H7 (cell line): Measurements from ENCODE around the gene NRM. TPM values are rescaled to one million over a fixed set of nuclear protein-coding genes. Genes with fewer than 3 reads are reported as not detected.

Source experiments
- DNase-seq: peaks from one replicate; pipeline ENCODE4 v3.0.0; 2012
- H3K27me3 ChIP-seq: 2 replicates; pipeline ENCODE4 v1.6.0; 2011; ENCODE audit warnings: mild to moderate bottlenecking, low read length; ENCODE audit not compliant: control insufficient read depth, insufficient read depth
- H3K36me3 ChIP-seq: replicated peaks from 2 replicates; pipeline ENCODE4 v1.5.1; 2011; ENCODE audit warnings: low read length; ENCODE audit not compliant: control insufficient read depth, insufficient read depth
- H3K4me3 ChIP-seq: 2 replicates; pipeline ENCODE4 v1.5.1; 2011; ENCODE audit warnings: low read depth, mild to moderate bottlenecking, control low read depth, low read length, moderate library complexity; ENCODE audit not compliant: insufficient read depth
- total RNA-seq: library from RNA; depleted of rRNA; stranded (reverse); fragments of >200 nt; shearing (Covaris generic); gene quantifications from 2 replicates; pipeline ENCODE4 v1.2.3, GENCODE V29; 2014; rRNA removed

The NRM gene
- total RNA-seq, 1 experiment from 2014 or later, result 23.8 TPM

- no peak overlapping the region for H3K4me3 ChIP-seq
- peaks cover 7% of the 10 kb centered on the region for H3K36me3 ChIP-seq
- H3K27me3 ChIP-seq, result no peaks in the 10 kb centered on the region
- DNase-seq, result no peak
Measured at GRCh38 chr6:30645989-30646388, 44.8 kb downstream of the NRM start.

DNA sequence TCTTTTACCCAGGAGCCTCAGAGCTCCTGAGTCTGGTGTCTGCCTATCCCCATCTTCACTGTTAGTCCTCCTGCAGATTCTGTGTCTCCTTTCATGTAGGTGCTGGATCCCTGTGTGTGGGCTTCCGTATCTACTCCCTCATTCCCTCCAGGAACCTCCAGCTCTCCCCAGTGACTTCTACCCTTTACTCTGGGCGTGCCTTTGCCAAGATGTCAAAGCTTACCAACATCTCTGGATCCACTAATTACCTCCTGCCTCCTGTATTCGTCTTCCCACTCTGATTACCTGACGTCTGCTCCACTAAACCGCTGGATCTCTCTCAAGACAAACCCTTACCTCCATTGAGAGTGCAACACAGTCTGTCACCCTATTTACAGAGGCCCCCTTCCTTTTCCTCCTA is 46.0 kb downstream of the NRM start:
- no peaks in the 10 kb centered on the region for H3K27me3 ChIP-seq
- peaks cover 7% of the 10 kb centered on the region for H3K36me3 ChIP-seq
- H3K4me3 ChIP-seq, result no peak overlapping the region
- no peak for DNase-seq

- no peak overlapping the region for H3K4me3 ChIP-seq
- H3K27me3 ChIP-seq, result no peaks in the 10 kb centered on the region
- no peak for DNase-seq
- peaks cover 8% of the 10 kb centered on the region for H3K36me3 ChIP-seq
Measured at GRCh38 chr6:30643656-30644055, 47.1 kb downstream of the NRM start.

DNA sequence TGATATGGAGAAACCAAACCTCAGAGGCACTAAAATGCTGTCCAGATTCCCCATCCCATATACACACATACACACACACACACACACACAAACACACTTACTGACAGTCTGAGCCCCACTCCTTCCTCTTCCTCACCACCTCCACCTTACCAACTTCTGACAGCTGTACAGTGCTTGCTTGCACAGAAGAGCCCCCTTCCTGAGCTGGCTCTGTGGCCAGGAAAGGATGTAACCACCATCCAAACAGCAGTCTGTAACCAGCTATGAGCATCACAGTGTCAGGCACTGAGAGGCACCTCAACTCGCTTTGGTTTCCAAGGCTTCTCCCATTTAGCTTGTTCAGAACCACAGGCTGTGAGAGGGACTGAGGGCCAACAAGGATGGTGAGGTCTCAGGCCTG is 49.7 kb downstream of the NRM start:
- peaks cover 8% of the 10 kb centered on the region for H3K36me3 ChIP-seq

DNA sequence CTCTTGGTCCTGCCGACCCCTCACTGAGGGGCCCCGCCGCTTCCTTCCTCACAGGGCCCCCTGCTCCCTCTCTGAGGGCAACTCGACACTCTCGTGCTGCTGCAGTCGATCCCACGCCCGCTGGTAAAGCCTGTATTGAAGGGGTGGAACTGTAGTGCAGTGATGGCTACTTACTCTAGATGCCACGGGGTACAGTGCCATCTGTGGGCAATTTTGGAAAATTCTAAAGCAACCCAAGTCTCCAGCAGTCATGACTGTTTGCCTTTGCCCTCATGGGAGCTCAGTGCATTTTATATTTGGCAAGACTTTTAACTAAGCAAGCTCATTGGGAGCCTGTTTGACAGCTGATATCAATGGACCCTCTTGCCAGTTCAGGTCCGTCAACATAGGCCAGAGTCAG is 50.3 kb downstream of the NRM start:
- H3K27me3 ChIP-seq, result no peaks in the 10 kb centered on the region
- no peak for DNase-seq
- no peak overlapping the region for H3K4me3 ChIP-seq
- H3K36me3 ChIP-seq, result peaks cover 8% of the 10 kb centered on the region

More for the DNA sequence above, 49.7 kb downstream of the NRM start:
- DNase-seq, result no peak
- H3K27me3 ChIP-seq, result no peaks in the 10 kb centered on the region
- no peak overlapping the region for H3K4me3 ChIP-seq

Other genes starting within 250 kb of the NRM start
- gene HLA-E, start 201.5 kb downstream of the NRM start, total RNA-seq, result 45.8 and 61.9 TPM in 2 replicates
- 59.0 and 78.4 TPM in 2 replicates for gene GNL1, start 134.5 kb downstream of the NRM start, total RNA-seq
- gene PRR3, start 133.7 kb downstream of the NRM start, total RNA-seq, result 14.3 and 14.7 TPM in 2 replicates
- 52.1 and 55.7 TPM in 2 replicates for gene ABCF1, start 119.5 kb downstream of the NRM start, total RNA-seq
- 47.3 and 62.3 TPM in 2 replicates for gene PPP1R10, start 73.7 kb downstream of the NRM start, total RNA-seq
- 112 and 121 TPM in 2 replicates for gene MRPS18B, start 73.1 kb downstream of the NRM start, total RNA-seq
- 11.7 and 13.1 TPM in 2 replicates for gene ATAT1, start 64.1 kb downstream of the NRM start, total RNA-seq
- 15.4 and 16.9 TPM in 2 replicates for gene C6orf136, start 43.9 kb downstream of the NRM start, total RNA-seq
- 39.2 and 45.3 TPM in 2 replicates for gene DHX16, start 18.0 kb downstream of the NRM start, total RNA-seq
- gene PPP1R18, start 4.3 kb downstream of the NRM start, total RNA-seq, result 48.2 and 55.7 TPM in 2 replicates
- 25.5 and 29.1 TPM in 2 replicates for gene MDC1, start 26.3 kb upstream of the NRM start, total RNA-seq
- 1,911 and 2,101 TPM in 2 replicates for gene TUBB, start 29.4 kb upstream of the NRM start, total RNA-seq
- gene FLOT1, start 51.7 kb upstream of the NRM start, total RNA-seq, result 140 and 152 TPM in 2 replicates
- 116 and 141 TPM in 2 replicates for gene IER3, start 53.6 kb upstream of the NRM start, total RNA-seq
- 117 and 127 TPM in 2 replicates for gene DDR1, start 193.5 kb upstream of the NRM start, total RNA-seq
- 30.5 and 30.9 TPM in 2 replicates for gene GTF2H4, start 217.2 kb upstream of the NRM start, total RNA-seq
- 54.4 and 60.5 TPM in 2 replicates for gene VARS2, start 223.3 kb upstream of the NRM start, total RNA-seq
- gene SFTA2, start 241.2 kb upstream of the NRM start, total RNA-seq, result not detected in 2 replicates
- not detected in 2 replicates for gene MUCL3, start 250.0 kb upstream of the NRM start, total RNA-seq